ENCODE results near the gene RBMX.
"Not testable (repeated sequence)": the region's sequence is repeated elsewhere in the genome, so short reads cannot be mapped to it uniquely, and the experiment has no call there.

- TF ChIP-seq POLR2A, CTCF (IDR thresholded peaks at IDR 0.05): not testable (repeated sequence)
Measured at GRCh38 chrX:136911661-136912060, 31.1 kb upstream of the RBMX start.

Measured in Peyer's patch (tissue), 4 donors.